ENCODE data around the gene FOXI1. TPM values are rescaled to one million over a fixed set of nuclear protein-coding genes. Genes with fewer than 3 reads are reported as not detected.

FOXI1 gene
- total RNA-seq = not detected in 2 replicates

GRCh38 chr5:170105642-170106611, at the start of gene FOXI1:
Gene FOXI1 (plus strand): TSS chr5:170105897. CDS start chr5:170105958, 61 bp downstream.
- no peak for DNase-seq (ENCODE audit: low read depth)
- TF ChIP-seq, protein P1, sequence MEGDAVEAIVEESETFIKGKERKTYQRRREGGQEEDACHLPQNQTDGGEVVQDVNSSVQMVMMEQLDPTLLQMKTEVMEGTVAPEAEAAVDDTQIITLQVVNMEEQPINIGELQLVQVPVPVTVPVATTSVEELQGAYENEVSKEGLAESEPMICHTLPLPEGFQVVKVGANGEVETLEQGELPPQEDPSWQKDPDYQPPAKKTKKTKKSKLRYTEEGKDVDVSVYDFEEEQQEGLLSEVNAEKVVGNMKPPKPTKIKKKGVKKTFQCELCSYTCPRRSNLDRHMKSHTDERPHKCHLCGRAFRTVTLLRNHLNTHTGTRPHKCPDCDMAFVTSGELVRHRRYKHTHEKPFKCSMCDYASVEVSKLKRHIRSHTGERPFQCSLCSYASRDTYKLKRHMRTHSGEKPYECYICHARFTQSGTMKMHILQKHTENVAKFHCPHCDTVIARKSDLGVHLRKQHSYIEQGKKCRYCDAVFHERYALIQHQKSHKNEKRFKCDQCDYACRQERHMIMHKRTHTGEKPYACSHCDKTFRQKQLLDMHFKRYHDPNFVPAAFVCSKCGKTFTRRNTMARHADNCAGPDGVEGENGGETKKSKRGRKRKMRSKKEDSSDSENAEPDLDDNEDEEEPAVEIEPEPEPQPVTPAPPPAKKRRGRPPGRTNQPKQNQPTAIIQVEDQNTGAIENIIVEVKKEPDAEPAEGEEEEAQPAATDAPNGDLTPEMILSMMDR (IDR thresholded peaks at IDR 0.05; ENCODE audit: insufficient read depth, low read depth, low read length) = no peak
- no peak within 1 kb of the TSS for H3K4me3 ChIP-seq (ENCODE audit: low read depth, low read length)

GRCh38 chr5:170056561-170057267, 49.0 kb upstream of the FOXI1 start:
- no peak for DNase-seq (ENCODE audit: low read depth)
- H3K4me3 ChIP-seq (ENCODE audit: low read depth, low read length) = no peak overlapping the region
- TF ChIP-seq, protein P1 (IDR thresholded peaks at IDR 0.05; ENCODE audit: insufficient read depth, low read depth, low read length) = no peak

- TF ChIP-seq, protein P1 (IDR thresholded peaks at IDR 0.05; ENCODE audit: insufficient read depth, low read depth, low read length) = no peak
- H3K4me3 ChIP-seq (ENCODE audit: low read depth, low read length) = no peak overlapping the region
- DNase-seq (ENCODE audit: low read depth) = no peak
These were observed 48.4 kb upstream of the FOXI1 start for GRCh38 chr5:170057311-170057710.

GRCh38 chr5:170059221-170059620, 46.5 kb upstream of the FOXI1 start:
- H3K4me3 ChIP-seq (ENCODE audit: low read depth, low read length) = no peak overlapping the region
- DNase-seq (ENCODE audit: low read depth) = no peak
- TF ChIP-seq, protein P1 (IDR thresholded peaks at IDR 0.05; ENCODE audit: insufficient read depth, low read depth, low read length) = no peak

- H3K4me3 ChIP-seq (ENCODE audit: low read depth, low read length) = no peak overlapping the region
- TF ChIP-seq, protein P1 (IDR thresholded peaks at IDR 0.05; ENCODE audit: insufficient read depth, low read depth, low read length) = no peak
- no peak for DNase-seq (ENCODE audit: low read depth)
These were observed 38.5 kb upstream of the FOXI1 start for GRCh38 chr5:170067152-170067551.

- no peak overlapping the region for H3K4me3 ChIP-seq (ENCODE audit: low read depth, low read length)
- TF ChIP-seq, protein P1 (IDR thresholded peaks at IDR 0.05; ENCODE audit: insufficient read depth, low read depth, low read length) = no peak
- DNase-seq (ENCODE audit: low read depth) = no peak
These were observed 38.0 kb upstream of the FOXI1 start for GRCh38 chr5:170067574-170068170.
